Nucleus accumbens (tissue), 56 donors: Measurements from ENCODE around the gene CTAG2.
"Not testable (repeated sequence)": the region's sequence is repeated elsewhere in the genome, so short reads cannot be mapped to it uniquely, and the experiment has no call there.

ENCODE experiments used
- DNase-seq, 56 donors: peaks; one replicate each; lab custom pipeline; 2025; lab: John Stamatoyannopoulos, UW

CTAG2 gene

GRCh38 chrX:154649503-154650220 is 3.7 kb downstream of the CTAG2 start:
- no peak for DNase-seq

- DNase-seq, result no peak
Observed at GRCh38 chrX:154648931-154649330, 4.4 kb downstream of the CTAG2 start.

- DNase-seq, result not testable (repeated sequence)
Observed at GRCh38 chrX:154645745-154646378, 7.5 kb downstream of the CTAG2 start.

GRCh38 chrX:154643708-154644107 is 9.7 kb downstream of the CTAG2 start:
- DNase-seq, result not testable (repeated sequence)

- DNase-seq, result not testable (repeated sequence)
Observed at GRCh38 chrX:154641740-154642139, 11.6 kb downstream of the CTAG2 start.

- DNase-seq, result not testable (repeated sequence)
Observed at GRCh38 chrX:154633661-154634060, 19.7 kb downstream of the CTAG2 start.

- not testable (repeated sequence) for DNase-seq
Observed at GRCh38 chrX:154630949-154631348, 22.4 kb downstream of the CTAG2 start.

GRCh38 chrX:154628960-154629359 is 24.4 kb downstream of the CTAG2 start:
- DNase-seq, result not testable (repeated sequence)

GRCh38 chrX:154620767-154621414 is 32.5 kb downstream of the CTAG2 start:
- not testable (repeated sequence) for DNase-seq

- DNase-seq, result not testable (repeated sequence)
Observed at GRCh38 chrX:154619182-154619581, 34.2 kb downstream of the CTAG2 start, which contains the start of gene CTAG1B. Gene CTAG1B (minus strand): TSS chrX:154619282. CDS start chrX:154619218, 64 bp downstream.

GRCh38 chrX:154613586-154613985 is 39.8 kb downstream of the CTAG2 start:
- DNase-seq, result not testable (repeated sequence)

GRCh38 chrX:154611146-154611545 is 42.2 kb downstream of the CTAG2 start:
- not testable (repeated sequence) for DNase-seq

GRCh38 chrX:154608823-154609222 is 44.6 kb downstream of the CTAG2 start:
- not testable (repeated sequence) for DNase-seq

- not testable (repeated sequence) for DNase-seq
Observed at GRCh38 chrX:154607976-154608375, 45.4 kb downstream of the CTAG2 start.

GRCh38 chrX:154607370-154607769 is 46.0 kb downstream of the CTAG2 start:
- DNase-seq, result peak in 1 of 56 donors; percentile 0

GRCh38 chrX:154605566-154605965 is 47.8 kb downstream of the CTAG2 start:
- DNase-seq, result no peak

- DNase-seq, result peak in 3 of 56 donors; percentile 0 to 1 (median 1)
Observed at GRCh38 chrX:154603438-154604430, 49.6 kb downstream of the CTAG2 start.

GRCh38 chrX:154602766-154603437 is 50.5 kb downstream of the CTAG2 start:
- DNase-seq, result no peak

GRCh38 chrX:154602226-154602625 is 51.2 kb downstream of the CTAG2 start:
- no peak for DNase-seq
